SKM-1 treated with dmso at 0.1 percent for 144 hours (cell line): ENCODE results near the gene TBR1.

ENCODE experiments used
- DNase-seq: peaks from one replicate; lab custom pipeline; 2025; ENCODE audit not compliant: unreplicated experiment; lab: John Stamatoyannopoulos, UW

TBR1 gene

GRCh38 chr2:161414042-161415033 lies 1.8 kb upstream of the TBR1 start:
- no peak for DNase-seq

- DNase-seq: no peak
Observed at GRCh38 chr2:161415034-161415986, 787 bp upstream of the TBR1 start.

- no peak for DNase-seq
Observed at GRCh38 chr2:161416708-161417437, 776 bp downstream of the TBR1 start.

- no peak for DNase-seq
Observed at GRCh38 chr2:161417438-161418274, 1.6 kb downstream of the TBR1 start.

- no peak for DNase-seq
Observed at GRCh38 chr2:161418275-161418714, 2.2 kb downstream of the TBR1 start.

- DNase-seq: no peak
Observed at GRCh38 chr2:161418715-161419637, 2.9 kb downstream of the TBR1 start.

- no peak for DNase-seq
Observed at GRCh38 chr2:161419638-161420190, 3.6 kb downstream of the TBR1 start.

GRCh38 chr2:161420406-161421074 lies 4.4 kb downstream of the TBR1 start:
- DNase-seq: no peak

- no peak for DNase-seq
Observed at GRCh38 chr2:161421686-161422085, 5.6 kb downstream of the TBR1 start.

GRCh38 chr2:161422816-161423403 lies 6.8 kb downstream of the TBR1 start:
- no peak for DNase-seq

- no peak for DNase-seq
Observed at GRCh38 chr2:161423421-161424393, 7.6 kb downstream of the TBR1 start.

- DNase-seq: no peak
Observed at GRCh38 chr2:161424394-161424769, 8.3 kb downstream of the TBR1 start.

GRCh38 chr2:161424891-161425727 lies 9.0 kb downstream of the TBR1 start:
- no peak for DNase-seq

- DNase-seq: no peak
Observed at GRCh38 chr2:161425728-161426454, 9.8 kb downstream of the TBR1 start.

GRCh38 chr2:161426455-161426921 lies 10.4 kb downstream of the TBR1 start:
- DNase-seq: no peak
